HG03045 (cell line): ENCODE results near the gene ITPR2.

Experiments used
- ATAC-seq: cut with Tn5 transposase; IDR thresholded peaks from one replicate; pipeline ENCODE4 v1.9.1; 2021; ENCODE audit warnings: mild to moderate bottlenecking, moderate library complexity; ENCODE audit not compliant: unreplicated experiment

ITPR2 gene

DNA sequence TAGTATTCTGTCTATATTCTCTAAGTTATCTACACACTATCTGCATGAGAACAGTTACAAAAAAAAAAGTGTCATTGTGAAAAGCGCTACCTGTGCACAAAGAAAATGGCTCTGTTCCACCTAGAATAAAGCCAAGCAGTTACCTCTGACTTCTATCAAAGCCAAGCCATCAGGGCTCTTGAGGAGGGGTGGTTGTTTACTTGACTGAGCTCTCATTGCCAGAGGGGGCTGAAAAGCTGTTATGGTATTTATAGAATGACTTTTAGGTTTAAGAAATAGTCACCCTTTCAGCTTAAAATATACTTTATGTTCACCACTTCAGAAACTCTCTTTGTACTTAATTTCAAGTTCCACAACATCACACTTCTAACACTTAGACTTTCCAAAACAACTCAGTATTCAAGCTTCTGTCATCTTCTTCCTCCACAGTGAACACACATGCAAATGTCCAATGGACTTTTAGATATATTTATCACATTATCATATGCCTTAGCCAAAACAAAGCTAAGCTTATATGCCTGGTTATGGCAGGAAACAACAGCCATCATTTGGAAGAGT lies 7.5 kb downstream of the ITPR2 start:
- no peak for ATAC-seq

DNA sequence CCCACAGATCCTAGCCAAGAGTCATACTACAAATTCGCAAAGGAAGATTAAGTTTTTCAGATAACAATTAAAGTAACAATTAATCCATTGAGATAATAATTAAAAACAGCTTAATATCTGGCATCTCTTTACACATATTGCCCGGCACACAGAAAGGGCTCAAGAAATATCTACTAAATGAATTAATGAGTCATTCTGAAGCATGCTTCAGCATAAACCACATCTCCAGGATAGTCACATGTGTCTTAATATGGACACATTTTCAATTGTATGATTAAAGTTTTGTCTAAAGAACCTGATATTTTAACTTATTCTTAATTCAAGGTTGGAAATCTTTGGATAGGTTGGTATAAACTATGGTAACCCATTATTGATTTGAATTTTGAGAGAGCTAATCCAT lies 9.6 kb downstream of the ITPR2 start:
- ATAC-seq: no peak

DNA sequence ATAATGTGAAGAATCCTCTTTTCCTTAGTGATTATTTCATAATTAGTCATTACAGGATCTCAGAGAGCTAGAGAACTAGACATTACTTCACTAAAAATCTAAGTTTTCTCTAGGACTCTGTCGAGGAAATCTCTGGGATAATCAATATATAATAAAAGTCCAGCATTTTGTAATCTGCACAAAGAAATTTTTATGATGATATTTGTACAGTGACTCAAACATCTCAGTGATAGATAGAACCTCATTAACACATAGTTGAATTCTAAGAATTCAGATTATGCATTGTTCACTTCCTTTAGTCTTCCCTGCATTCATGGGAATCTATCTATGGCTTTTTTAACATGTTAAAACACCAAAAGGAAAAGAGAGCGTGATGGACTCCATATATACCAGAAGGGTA lies 11.0 kb downstream of the ITPR2 start:
- no peak for ATAC-seq

- no peak for ATAC-seq
Measured at GRCh38 chr12:26821212-26821701, 11.7 kb downstream of the ITPR2 start.

- ATAC-seq: no peak
Measured at GRCh38 chr12:26818636-26819035, 14.4 kb downstream of the ITPR2 start.

GRCh38 chr12:26818201-26818600 lies 14.8 kb downstream of the ITPR2 start:
- ATAC-seq: no peak

- peak; percentile 83 for ATAC-seq
Measured at GRCh38 chr12:26817183-26817591, 15.8 kb downstream of the ITPR2 start.

DNA sequence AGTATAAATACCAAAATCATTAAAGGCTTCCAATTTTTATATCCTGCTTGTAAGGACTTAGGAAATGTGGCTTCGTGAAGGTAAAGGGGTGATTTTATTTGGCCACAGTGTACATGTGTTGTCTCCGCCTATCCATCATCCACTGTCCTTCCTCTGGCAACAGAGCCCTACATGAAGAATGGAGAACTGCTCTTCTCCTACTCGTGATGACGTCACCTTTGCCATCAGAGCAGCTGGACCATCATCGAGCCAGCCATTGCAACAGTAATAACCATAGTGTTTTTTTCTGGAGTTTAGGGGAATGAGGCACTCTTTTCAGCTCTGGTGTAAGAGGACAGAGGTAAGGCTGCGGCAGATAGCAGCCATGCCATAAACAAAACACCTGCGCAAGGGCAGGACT lies 19.2 kb downstream of the ITPR2 start:
- ATAC-seq: no peak

- no peak for ATAC-seq
Measured at GRCh38 chr12:26810330-26810729, 22.7 kb downstream of the ITPR2 start.

- ATAC-seq: no peak
Measured at GRCh38 chr12:26809611-26810285, 23.2 kb downstream of the ITPR2 start.

- ATAC-seq: no peak
Measured at GRCh38 chr12:26808766-26809476, 24.1 kb downstream of the ITPR2 start.

GRCh38 chr12:26807292-26807691 lies 25.7 kb downstream of the ITPR2 start:
- no peak for ATAC-seq

GRCh38 chr12:26806556-26806955 lies 26.4 kb downstream of the ITPR2 start:
- no peak for ATAC-seq

DNA sequence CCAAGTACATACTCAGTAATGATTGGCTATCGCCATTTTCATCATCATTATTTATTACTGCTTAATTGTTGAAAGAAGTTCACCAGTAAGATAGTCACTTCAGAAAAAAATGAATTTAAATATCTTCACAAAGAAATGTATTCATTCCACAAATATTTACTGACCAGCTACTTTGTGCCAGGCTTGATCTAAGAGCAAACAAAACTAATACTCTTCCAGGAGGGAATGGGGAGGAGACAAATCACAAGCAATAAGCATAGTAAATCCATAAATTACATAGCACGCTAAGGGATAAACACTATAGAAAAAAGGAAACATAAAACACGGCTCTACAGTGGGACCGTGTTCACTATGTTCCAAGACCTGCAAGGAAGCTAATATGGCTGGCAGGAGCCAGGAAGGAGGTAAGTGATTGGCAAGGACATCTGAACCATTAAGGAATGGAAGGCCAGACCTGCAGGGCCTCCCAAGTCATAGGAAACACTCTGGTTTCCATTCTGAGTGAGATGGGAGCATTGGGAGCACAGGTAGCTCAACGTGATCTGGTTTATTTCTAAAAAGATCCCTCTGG lies 27.5 kb downstream of the ITPR2 start:
- ATAC-seq: no peak

GRCh38 chr12:26803552-26803951 lies 29.4 kb downstream of the ITPR2 start:
- ATAC-seq: no peak

- ATAC-seq: no peak
Measured at GRCh38 chr12:26801486-26801885, 31.5 kb downstream of the ITPR2 start.

- ATAC-seq: no peak
Measured at GRCh38 chr12:26800858-26801257, 32.1 kb downstream of the ITPR2 start.

- no peak for ATAC-seq
Measured at GRCh38 chr12:26800347-26800746, 32.6 kb downstream of the ITPR2 start.

DNA sequence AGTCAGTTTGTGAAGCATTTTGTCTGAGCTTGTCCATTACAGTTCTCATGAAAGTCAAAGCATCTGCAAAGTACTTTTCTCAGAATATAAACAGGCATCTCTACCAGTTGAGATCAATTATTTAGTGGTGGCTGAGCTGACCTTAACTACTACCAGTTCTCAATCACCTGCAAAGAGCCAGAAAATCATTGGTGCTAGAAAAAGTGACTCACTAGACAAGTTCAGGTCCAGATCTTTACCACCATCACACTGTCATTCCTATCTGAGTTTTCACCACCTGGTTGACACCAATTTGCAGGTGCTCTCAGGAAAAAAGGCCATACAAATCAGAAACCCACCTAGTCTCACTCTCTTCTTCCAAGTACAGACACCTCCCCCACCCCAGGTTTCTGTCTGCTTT lies 33.3 kb downstream of the ITPR2 start:
- no peak for ATAC-seq

DNA sequence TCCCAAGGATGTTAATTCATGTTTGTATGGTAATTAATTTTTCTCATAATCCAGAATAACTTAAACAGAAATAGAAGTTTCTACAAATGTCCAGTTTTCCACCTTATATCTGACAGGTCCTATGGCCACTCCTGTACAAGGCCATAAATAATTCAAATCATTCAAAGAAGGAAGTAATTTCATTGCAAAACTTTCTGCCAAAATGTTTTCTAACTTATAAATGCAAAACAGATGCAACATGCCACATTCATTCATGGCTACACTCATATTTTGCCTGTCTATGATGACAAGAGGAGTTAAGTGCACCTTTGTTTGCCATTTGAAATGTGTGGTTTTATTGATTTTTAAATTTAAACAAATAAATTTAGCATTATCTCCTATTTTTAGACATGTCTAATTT lies 34.4 kb downstream of the ITPR2 start:
- no peak for ATAC-seq

GRCh38 chr12:26798023-26798422 lies 35.0 kb downstream of the ITPR2 start:
- no peak for ATAC-seq

DNA sequence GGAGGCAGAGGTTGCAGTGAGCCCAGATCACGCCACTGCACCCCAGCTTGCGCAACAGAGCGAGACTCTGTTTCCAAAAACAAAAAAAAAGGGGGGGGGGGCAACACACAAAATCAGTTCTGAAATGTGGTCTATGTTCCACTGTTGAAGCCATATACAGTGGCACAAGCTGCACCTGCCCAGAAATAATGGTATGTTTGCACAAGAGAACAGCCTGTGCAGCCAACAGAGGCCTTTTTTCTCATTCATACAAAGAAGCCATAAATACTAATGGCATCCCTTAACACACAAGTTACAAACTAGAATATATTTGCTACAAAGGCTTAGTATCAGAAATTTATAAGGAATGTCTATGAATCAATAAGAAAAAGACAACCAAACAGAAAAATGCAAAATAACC lies 37.1 kb downstream of the ITPR2 start:
- ATAC-seq: no peak
